ENCODE data around the gene MIS18A.

Gene MIS18A

DNA sequence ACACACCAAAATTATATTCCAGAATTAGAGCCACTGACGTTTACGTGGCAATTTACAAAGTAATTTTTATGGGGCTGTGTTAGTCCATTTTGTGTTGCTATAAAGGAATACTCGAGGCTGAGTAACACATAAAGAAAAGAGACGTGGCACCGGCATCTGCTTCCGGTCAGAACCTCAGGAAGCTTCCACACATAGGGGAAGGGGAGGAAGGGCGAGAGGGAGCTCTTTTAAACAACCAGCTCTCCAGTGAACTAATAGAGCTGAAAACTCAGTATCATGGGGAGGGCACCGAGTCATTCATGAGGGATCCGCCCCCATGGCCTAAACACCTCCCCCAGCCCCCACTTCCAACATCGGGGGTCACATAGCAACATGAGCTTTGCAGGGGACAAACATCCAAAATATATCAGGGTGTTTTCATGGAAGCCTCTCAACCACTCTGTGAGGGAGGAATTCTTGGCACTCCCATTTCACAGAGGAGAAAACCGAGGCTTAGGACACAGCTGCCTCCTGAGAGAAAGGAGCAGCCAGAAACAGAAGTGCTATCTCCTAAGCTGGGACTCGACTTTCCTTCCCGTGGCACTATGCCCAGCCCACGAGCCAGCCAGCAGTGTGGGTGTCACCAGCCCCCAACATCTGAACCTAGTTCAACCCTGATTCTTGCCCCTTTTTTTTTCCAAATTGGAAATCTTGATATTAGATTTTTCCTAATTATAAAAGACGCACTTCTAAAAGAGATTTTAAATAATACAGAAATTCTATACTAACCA, 29.2 kb downstream of the MIS18A start:
- no peak for DNase-seq

DNA sequence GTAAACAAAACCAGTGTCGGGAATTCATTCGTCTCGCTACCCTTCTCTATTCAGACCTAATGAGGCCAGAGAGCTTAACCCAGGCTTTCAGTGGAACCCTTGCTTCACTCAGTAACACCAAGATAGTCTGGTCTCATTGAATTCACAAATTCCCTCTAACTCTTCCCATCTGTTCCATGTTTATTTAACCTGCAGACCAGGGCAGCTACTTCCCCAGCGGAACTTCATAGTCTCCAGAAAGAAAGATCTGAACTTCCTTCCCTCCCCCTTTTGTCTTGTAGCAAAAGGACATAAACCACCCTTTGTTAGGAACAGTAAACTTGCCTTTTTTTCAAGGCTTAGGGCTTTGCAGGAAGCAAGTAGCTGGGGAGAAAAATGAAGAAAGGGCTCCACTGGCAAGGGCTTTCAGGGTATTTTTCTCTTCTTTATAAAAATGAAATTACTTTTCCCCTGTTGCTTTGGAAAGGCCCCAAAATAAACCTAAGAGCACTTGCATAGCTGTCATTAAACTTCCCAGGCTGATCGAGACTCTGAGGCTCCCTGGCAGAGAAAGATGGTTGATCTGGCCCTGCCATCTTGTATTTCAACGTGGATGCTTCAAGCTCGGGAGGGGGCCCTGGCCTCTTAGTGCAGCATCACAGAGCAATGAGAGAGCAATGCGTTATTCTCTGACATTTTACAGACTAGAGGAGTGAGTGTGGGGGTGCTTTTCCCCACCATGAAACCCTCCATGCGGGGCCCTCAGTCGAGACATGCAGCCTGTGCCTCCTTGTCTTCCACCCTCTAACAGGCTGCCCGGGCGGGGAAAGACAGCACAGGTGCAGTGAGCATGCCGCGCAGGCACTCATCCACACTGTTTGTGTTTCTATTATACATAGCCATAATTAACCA, 30.0 kb downstream of the MIS18A start:
- no peak for DNase-seq

DNA sequence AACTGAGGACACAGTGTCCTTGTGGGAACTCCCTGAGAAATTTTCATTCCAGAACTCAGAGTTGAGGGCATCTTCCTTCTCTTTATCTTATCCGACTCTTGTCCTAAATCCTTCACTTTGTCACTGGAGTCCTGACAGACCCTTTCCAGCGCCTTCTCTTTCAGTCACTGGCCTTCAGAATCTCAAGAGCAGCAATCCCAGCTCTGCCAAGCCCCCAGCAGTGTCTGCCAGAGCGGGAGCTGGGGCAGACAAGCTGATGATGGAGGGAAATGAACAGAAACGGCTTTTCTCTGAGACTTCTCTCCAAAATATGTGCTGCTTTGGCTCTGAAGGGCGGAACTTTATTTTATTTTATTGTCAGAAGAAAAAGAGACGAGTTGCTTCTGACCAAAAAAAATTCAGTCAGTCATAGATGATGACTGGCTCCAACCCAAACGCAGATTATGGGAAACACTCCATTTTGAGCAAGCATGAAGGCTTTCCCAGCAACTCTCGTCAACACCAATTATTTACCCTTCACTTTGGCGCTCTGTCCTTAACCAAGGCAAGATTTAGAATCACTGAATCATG, 32.2 kb downstream of the MIS18A start:
- DNase-seq, result no peak

GRCh38 chr21:32245971-32246370, 32.9 kb downstream of the MIS18A start:
- no peak for DNase-seq

DNA sequence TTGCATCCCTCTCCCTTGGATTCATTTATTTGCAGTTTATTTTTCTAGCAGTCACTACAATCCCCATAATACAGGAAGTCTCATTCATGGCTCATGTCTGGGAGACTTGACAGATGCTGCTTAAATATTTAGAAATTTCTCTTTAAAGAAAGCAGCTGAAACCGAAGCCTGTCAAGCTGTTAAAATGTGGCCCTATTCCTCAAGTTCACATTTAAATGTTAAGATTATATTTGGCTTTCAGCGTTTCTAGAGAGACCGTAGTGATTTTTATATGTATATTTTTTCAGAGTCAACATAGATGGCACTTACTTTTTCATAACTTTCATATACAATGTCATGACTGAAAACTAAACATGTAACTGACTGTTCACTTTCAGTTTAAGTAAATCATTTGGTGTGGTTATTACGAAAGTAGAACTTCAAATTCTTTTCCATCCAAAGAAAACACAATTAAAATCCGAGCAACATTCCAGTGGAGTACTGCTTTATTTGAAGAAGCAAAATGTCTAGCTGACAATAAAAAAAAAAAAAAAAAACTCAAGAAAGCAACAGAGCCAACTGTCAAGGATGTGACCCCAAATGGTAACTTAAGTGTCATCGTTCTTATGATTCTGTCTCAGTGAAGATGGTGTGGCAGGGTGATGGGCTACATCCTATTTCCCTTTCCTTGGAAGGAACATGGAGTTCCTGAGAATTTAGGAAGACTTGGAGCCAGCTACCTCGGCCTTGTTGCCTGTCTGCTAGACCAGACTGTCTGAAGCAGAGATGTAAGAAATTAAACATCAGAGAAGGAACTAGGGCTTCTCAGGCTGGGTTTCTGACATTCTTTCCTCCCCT, 37.8 kb downstream of the MIS18A start:
- DNase-seq, result no peak

DNA sequence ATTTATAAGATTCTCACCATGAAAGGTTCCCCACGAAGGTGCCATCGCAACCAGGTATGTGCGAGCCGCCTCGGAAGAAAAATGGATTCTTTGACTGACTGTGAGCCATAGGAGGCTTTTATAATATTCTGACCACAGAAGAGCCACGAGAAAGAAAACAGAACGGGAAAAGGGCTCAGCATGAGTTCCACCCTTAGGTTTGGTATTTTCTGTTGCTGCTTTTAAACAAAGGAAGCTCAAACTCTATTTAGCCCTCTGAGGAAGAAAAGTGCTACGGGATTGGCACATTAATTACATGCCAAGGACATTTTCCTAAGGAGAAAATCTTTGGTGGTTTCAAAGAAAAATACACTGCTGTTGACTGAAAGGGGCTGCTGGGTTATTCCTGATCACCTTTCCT, 39.3 kb downstream of the MIS18A start:
- DNase-seq, result no peak

GRCh38 chr21:32238063-32238462, 40.8 kb downstream of the MIS18A start:
- no peak for DNase-seq

DNA sequence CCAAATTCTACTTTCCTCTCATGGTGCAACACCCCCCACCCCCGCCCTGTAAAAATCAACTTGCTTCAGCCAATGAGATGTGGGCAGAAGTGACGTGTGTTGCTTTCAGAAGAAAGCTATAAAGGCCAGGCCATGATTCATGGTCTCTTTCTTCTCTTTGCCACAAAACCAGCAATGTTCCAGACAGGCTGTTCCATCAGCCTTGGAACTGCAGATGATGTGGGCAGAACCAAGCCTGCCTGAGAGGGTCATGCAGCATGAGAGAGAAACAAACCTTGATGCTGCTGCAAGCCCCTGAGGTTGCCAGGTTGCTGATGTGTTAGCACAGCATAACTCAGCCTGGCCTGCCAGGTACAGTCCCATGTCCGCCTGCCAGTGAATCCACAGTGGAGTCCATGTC, 41.8 kb downstream of the MIS18A start:
- no peak for DNase-seq

DNA sequence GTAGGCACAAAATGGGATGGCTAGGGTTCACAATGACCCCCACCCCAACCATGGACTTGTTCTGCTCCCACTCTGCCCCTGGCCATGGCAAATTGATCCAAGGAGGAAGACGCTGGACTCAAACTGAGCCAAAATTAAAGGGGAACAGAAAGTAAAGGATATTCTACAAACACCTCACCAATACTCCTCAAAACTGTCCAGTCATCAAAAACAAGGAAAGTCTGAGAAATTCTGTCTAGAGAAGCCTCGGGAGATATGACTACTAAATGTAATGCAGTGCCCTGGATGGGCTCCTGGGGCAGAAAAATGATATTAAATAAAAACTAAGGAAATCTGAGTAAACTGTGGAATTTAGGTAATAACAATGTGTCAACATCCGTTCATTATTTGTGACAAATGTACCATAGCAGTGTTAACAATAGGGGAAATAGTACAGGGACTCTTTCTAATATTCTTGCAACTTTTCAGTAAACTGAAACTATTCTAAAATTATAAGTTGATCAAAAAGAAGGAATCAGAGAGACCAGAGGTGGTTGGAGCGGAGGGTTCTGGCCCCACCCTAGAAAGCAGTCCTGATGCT, 45.0 kb downstream of the MIS18A start:
- DNase-seq, result no peak

DNA sequence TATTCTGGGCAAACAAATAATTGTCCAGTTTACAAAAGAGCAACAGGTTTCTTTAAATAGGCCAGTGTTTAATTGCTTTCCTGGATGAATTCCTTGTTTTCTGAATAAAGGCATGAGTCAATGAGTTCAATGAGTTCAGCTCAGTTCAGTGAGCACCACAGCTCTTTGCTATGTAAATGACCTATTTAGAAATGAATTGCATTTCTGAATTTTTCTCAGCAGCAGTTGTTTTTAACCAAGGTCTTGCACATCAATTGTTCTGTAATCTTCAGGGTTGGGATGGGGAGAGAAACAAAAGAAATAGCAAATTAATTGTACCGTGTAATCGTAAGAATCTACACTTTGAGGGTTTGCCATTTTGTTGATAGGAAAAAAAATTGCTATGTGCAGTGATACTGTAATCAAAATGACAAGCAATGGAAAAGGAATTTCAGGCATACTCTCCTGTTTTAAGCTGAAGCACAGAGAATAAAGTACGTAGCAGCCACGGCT, 45.7 kb downstream of the MIS18A start:
- no peak for DNase-seq

DNA sequence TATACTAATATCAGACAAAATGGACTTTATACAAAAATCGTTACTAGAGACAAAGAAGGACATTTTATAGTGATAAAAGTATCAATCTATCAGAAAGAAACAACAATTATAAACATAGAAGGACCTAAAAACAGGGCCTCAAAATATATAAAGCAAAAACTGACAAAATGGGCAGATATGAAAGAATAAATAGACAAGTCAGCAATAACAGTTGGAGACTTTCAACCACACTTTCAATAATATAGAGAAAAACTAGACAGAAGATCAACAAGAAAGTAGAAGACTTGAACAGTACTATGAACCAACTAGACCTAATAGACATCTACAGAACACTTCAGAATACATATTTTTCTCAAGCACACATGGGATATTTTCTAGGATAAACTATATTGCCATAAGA, 52.4 kb downstream of the MIS18A start:
- no peak for DNase-seq

Data from activated CD4-positive, alpha-beta T cell treated with anti-CD3 and anti-CD28 coated beads, Interleukin-2, amount 50 U/mL, for 48 hours (primary cell).